Mucosa of stomach (tissue), 1 donor: ENCODE data around the gene CTIF.

Source experiments
- H3K27me3 ChIP-seq: one replicate; pipeline ENCODE4 v1.7.0; 2013; ENCODE audit warnings: mild to moderate bottlenecking, low read length; ENCODE audit not compliant: control insufficient read depth, insufficient read depth
- H3K36me3 ChIP-seq: one replicate; pipeline ENCODE4 v1.7.0; 2013; ENCODE audit warnings: low read length; ENCODE audit not compliant: control insufficient read depth, insufficient read depth
- H3K4me1 ChIP-seq: one replicate; pipeline ENCODE4 v1.7.0; 2013; ENCODE audit warnings: mild to moderate bottlenecking, low read length; ENCODE audit not compliant: control insufficient read depth, insufficient read depth
- H3K4me3 ChIP-seq: one replicate; pipeline ENCODE4 v1.7.0; 2013; ENCODE audit warnings: low read length
- H3K9ac ChIP-seq: one replicate; pipeline ENCODE4 v1.7.0; 2013; ENCODE audit warnings: mild to moderate bottlenecking, low read length, moderate library complexity
- H3K9me3 ChIP-seq: one replicate; pipeline ENCODE4 v1.7.0; 2013; ENCODE audit warnings: mild to moderate bottlenecking, low read length, moderate library complexity; ENCODE audit not compliant: control insufficient read depth
- donor health status: Pancreatic carcinoma.

Gene CTIF

DNA sequence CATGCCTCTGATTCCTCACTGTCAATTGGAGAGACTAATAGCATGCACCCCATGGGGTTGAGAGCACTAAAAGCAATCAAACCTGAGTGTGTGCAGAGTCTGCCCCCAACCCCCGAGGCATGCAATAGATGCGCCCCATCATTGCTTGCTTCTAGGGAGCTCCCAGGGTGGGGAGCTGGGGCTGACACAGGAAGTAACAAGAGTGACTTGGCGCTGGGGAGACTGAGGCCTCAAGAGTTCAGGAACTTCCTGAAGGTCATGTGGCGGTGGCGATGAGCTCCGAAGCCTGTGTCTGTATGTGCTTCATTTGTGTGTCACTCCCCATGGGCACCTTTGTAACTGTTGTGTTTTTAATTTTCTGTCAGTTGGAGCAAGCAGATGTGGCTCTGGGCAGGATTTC lies 61.2 kb downstream of the CTIF start:
- no peak overlapping the region for H3K4me3 ChIP-seq
- H3K27me3 ChIP-seq: no peaks in the 10 kb centered on the region
- no peaks in the 10 kb centered on the region for H3K4me1 ChIP-seq
- no peaks in the 10 kb centered on the region for H3K36me3 ChIP-seq
- no peaks in the 10 kb centered on the region for H3K9me3 ChIP-seq
- H3K9ac ChIP-seq: no peak overlapping the region

DNA sequence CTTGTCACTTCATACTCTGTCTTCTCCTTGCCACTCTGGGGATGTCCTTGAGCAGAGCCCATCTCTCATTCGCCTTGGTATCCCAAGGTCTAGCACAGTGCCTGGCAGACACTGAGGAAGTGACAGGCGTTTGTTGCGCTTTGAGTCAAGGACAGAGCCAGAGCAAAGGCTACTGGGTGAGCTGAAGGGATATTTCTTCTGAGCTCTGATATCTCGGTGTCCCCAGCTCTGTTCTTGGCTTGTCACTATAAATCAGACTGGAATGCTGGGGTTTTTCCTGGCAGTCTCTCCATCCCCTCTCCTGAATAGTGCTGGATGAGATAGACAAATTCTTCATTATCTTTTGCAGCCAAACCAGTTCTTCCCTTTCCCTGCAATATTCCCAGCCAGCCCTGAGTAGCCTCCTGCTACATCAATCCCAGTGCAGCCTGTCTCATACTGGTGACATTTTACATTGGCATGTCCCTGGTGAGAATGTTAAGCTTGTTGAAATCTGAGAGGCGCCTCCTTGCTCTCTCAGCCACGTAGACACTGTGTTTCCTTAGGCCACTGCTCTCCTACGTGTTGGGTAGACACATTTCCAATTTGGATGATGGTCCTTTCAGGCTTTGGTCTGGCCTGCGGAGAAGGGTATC lies 61.7 kb downstream of the CTIF start:
- H3K4me3 ChIP-seq: no peak overlapping the region
- H3K4me1 ChIP-seq: no peaks in the 10 kb centered on the region
- no peaks in the 10 kb centered on the region for H3K36me3 ChIP-seq
- H3K9ac ChIP-seq: no peak overlapping the region
- H3K27me3 ChIP-seq: no peaks in the 10 kb centered on the region
- no peaks in the 10 kb centered on the region for H3K9me3 ChIP-seq

DNA sequence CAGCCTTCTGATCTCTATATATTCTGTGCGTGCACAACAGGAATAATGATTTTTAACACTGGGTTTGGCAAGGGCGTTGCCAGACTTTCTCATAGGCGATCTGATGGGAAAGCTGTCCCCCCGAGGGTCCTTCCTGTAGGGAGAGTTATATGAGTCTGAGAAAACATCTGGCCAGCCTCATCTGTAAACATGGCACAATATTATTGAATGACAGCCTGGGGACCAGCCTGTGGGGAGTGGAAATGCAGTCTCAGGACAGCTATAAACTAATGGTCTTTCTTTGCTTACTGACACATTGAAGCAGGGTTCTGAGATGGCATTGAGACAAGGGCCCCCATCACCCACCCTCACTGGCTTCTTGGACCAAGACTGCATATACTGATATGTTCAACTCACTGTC lies 62.5 kb downstream of the CTIF start:
- H3K9ac ChIP-seq: no peak overlapping the region
- no peaks in the 10 kb centered on the region for H3K9me3 ChIP-seq
- H3K4me3 ChIP-seq: no peak overlapping the region
- H3K27me3 ChIP-seq: no peaks in the 10 kb centered on the region
- H3K36me3 ChIP-seq: no peaks in the 10 kb centered on the region
- H3K4me1 ChIP-seq: no peaks in the 10 kb centered on the region

DNA sequence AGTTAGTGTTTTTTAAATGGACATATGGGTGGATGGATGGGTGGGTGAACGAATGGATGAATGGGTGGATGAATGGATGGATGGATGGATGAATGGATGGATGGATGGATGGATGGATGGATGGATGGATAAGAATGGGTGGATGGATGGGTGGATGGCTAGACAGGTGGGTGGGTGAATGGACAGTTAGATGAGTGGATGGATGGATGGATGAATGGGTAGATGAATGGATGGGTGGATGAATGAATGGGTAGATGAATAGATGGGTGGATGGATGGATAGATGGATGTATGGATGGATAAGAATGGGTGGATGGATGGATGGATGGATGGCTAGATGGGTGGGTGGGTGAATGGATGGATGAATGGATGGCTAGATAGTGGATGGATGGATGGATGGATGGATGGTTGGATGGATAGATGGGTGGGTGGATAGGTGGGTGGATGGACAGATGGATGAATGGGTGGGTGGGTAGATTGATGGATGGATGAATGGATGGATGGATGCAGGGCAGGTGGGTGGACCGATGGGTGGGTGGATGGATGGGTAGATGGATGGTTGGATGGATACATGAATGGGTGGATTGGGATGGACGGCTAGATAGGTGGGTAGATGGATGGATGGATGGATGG lies 64.0 kb downstream of the CTIF start:
- no peak overlapping the region for H3K4me3 ChIP-seq
- H3K4me1 ChIP-seq: no peaks in the 10 kb centered on the region
- no peaks in the 10 kb centered on the region for H3K27me3 ChIP-seq
- no peak overlapping the region for H3K9ac ChIP-seq
- H3K36me3 ChIP-seq: no peaks in the 10 kb centered on the region
- H3K9me3 ChIP-seq: no peaks in the 10 kb centered on the region

DNA sequence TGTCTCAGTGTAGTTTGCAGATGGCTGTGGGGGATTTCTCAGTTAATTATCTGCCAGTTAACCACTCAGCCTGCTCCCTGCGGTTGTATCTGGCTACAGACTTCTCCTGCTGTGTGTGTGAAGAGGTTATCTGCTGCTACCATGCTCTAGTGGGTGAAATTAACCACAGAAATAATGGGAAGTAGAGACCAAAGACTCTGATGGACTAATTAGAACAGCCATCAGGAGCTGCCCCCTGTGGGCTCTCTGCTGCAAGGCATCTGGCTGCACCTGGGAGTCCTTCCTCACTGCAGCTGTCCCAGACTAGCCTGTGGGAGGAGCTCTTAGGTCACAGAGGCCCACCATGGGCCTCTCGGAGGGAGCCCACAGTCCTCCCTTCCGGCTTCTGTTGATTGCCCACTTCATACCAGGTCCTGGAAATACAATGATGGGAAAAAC lies 66.6 kb downstream of the CTIF start:
- Histone ChIP-seq H3K4me1 (no peaks in the 10 kb centered on the region), H3K27me3 (no peaks in the 10 kb centered on the region), H3K4me3 (no peak overlapping the region), H3K9me3 (no peaks in the 10 kb centered on the region), H3K9ac (no peak overlapping the region), H3K36me3 (no peaks in the 10 kb centered on the region)

DNA sequence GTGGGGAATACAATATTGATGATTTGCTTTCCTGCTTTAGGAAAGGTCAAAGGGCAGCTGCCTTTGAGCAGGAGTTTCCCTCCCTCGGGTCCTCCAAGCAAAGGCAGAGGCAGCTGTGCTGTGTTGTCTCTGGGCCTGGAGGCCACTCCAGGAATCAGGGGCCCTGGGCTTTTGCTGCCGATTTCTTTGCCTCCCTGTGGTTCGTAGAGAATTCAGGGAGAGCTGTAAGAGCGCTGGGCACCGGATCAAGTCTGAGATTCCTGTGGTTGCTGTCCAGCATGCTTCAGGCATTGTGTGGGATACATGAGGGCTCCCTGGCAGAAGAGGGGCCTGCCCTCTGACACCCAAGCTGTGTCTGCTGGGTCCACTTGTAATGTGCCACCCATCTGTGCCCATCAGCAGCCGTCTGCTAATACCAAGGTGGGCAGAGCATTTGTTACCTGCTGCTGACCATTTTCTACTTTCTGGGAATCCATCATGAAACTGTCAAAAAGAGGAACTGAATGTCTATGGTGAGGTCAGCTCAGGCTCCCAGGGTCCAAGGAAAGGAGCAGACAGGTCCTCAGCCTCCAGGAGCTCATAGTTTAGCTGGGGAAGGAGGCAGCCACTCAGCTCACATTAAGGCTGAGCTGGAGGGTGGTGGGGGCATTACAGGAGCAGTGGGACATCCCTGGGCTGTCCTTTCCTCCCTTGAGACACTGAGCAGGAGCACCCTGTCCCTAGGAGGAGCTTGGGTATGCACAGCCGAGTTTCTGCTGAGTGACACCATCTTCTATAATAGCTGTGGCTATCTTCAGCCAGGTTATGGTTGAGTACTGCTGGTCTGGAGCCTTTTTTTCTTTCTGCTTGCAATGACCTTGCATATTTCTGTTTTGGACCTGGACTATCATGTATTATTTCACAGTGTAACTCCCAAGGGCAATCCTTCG lies 68.5 kb downstream of the CTIF start:
- no peaks in the 10 kb centered on the region for H3K9me3 ChIP-seq
- no peaks in the 10 kb centered on the region for H3K36me3 ChIP-seq
- no peaks in the 10 kb centered on the region for H3K27me3 ChIP-seq
- no peaks in the 10 kb centered on the region for H3K4me1 ChIP-seq
- H3K9ac ChIP-seq: no peak overlapping the region
- H3K4me3 ChIP-seq: no peak overlapping the region

DNA sequence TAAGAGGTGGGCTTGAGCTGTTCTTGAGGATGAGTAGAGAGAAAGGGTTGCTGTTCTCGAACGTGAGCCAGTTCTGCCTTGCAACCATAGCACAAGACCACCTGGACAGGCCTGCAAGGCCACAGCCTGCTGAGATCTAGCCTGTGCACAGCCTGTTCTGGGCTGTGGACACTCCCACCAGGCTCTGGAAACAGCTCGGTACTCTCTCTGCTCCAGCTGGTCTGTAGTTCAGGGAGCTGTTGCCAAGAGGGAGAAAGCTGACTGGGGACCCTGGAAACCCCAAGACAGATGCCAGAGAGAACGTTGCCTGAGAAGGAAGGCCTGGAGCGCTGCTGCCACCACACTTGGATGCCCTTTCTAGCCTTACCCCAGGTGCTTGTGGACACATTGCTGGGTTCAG lies 69.8 kb downstream of the CTIF start:
- no peaks in the 10 kb centered on the region for H3K9me3 ChIP-seq
- no peak overlapping the region for H3K4me3 ChIP-seq
- no peaks in the 10 kb centered on the region for H3K36me3 ChIP-seq
- H3K9ac ChIP-seq: no peak overlapping the region
- H3K27me3 ChIP-seq: no peaks in the 10 kb centered on the region
- H3K4me1 ChIP-seq: no peaks in the 10 kb centered on the region

DNA sequence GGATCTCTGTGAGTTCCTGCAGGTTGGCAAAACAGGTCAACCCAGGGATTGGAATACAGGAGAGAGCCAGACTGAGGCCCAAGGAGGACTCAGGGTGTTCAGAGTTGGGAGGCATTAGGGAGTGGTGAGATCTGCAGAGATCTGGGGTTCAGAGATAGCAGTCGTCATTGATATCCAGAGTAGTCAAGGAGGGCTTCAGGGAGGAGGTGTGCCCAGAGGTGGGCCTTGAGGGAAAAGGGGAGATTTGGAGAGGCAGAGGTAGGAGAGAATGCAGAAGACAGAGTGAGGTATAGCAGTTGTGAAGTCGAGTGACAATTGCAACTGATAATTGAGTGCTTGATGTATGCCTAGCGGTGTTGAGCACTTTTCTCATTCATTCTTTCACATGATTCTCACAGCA lies 70.3 kb downstream of the CTIF start:
- Histone ChIP-seq H3K27me3 (no peaks in the 10 kb centered on the region), H3K36me3 (no peaks in the 10 kb centered on the region), H3K9ac (no peak overlapping the region), H3K4me3 (no peak overlapping the region), H3K9me3 (no peaks in the 10 kb centered on the region), H3K4me1 (no peaks in the 10 kb centered on the region)

DNA sequence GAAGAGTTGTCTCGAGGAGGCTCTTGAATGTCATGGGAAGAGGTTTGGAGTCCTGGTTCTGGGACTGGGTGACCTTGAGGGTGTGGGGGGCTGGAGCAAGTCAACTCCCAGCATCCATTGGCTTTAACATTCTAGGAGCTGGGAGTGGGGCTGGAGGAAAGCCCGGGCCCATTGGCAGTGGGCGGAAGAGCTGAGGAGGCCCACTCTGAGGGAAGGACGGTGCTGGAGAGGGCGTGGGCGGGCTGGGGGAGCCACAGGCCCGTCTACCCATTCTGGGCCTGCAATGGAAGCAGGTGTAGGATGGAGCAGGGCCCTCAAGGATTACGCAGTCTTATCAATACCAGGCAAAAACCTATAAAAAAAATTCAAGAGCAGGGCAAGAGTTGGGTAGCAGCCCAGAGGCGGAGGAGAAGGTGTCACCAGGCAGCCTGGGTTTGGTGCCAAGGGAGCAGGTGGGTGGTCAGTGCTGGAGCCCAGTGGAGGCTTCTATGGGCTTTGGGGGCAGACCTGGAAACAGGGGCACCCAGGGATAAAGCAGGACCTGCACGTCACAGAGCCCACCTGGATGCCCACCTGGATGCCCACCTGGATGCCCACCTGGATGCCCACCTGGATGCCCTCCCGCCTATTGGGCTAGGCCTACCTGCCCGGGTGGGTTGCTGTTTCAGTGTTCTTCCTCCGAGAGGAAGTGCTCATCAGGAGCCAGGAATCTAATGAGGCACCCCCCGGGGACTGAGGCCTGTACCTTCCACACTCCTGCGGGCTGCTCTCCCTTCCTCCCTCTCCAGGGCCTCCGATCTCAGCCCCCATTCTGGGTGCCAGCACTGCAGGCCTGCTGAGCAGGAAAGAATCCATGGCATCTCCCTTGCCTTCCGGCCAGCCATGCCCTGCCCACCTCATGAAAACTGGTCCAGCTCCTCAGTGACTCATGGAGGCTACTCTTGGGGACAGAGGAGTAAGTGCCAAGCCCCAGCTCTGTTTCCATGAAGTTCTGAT lies 71.3 kb downstream of the CTIF start:
- Histone ChIP-seq H3K9ac (no peak overlapping the region), H3K4me1 (no peaks in the 10 kb centered on the region), H3K9me3 (no peaks in the 10 kb centered on the region), H3K4me3 (no peak overlapping the region), H3K36me3 (no peaks in the 10 kb centered on the region), H3K27me3 (no peaks in the 10 kb centered on the region)

DNA sequence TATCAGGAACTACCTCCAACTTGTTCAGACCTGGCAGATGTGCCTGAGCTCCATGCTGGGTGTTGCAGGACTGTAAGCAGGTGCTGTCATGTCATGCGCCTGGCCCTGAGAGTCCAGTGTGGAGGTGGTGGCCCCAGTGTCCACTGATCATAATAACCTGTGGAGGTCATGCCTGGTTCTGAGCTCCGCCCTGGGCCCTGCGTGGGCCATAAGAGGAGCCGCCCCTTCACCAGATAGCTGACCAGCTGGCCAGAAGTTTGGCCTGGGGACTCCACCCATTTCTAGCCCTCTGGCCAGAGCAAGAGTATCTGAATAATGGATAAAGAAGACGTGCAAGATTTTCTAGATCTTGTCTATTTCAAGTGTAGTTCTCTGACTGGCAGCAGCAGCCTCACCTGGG lies 72.4 kb downstream of the CTIF start:
- Histone ChIP-seq H3K27me3 (peaks cover under 1% of the 10 kb centered on the region), H3K4me3 (no peak overlapping the region), H3K4me1 (peaks cover 11% of the 10 kb centered on the region), H3K36me3 (no peaks in the 10 kb centered on the region), H3K9ac (no peak overlapping the region), H3K9me3 (no peaks in the 10 kb centered on the region)

DNA sequence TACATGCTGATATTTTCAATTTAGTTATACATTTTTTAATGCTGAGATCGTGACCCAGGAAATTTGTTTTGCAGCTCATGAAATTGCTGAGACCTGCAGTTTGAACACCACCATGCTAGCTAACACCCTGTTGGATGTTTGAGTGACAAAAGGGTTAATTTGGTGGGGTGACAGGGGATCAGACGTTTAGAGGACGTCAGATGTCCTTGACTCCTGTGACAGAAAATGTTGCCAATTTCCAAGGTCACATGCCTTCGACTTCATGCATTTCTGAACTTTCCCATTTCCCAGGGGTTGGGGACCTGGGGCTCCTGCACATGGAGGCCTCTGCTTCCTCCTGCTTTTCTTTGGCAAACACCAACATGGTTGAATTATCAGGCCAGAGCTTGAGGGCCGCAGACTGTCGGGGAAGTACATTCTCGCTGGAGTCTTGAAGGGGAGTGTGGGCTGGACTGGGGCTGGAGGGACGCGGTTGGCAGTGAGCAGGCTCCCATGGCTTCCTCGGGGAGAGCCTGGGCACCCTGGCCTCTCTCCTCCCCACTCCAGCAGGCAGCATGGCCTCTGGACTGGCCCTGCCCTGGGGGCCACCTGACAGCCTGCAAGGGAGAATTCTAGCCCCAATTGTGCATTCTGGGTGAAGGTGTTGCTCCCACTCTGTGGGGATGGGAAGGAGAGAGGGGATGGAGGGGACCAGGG lies 73.1 kb downstream of the CTIF start:
- no peaks in the 10 kb centered on the region for H3K36me3 ChIP-seq
- H3K4me1 ChIP-seq: peaks cover 15% of the 10 kb centered on the region
- H3K4me3 ChIP-seq: no peak overlapping the region
- no peaks in the 10 kb centered on the region for H3K9me3 ChIP-seq
- H3K27me3 ChIP-seq: peaks cover 3% of the 10 kb centered on the region
- H3K9ac ChIP-seq: no peak overlapping the region
